DMS153 treated with DMSO at 0.1 percent for 48 hours (cell line): ENCODE data around the gene TARS2.

Experiments
- DNase-seq: peaks from one replicate; lab custom pipeline; 2025; ENCODE audit not compliant: unreplicated experiment; lab: John Stamatoyannopoulos, UW

TARS2 gene

GRCh38 chr1:150536836-150537731, 49.9 kb downstream of the TARS2 start:
- DNase-seq: no peak

- no peak for DNase-seq
Observed at GRCh38 chr1:150537732-150538684, 50.8 kb downstream of the TARS2 start.

GRCh38 chr1:150543500-150544143, 56.4 kb downstream of the TARS2 start:
- peak; percentile 99 for DNase-seq

- DNase-seq: peak; percentile 90
Observed at GRCh38 chr1:150544204-150544603, 57.0 kb downstream of the TARS2 start.

GRCh38 chr1:150545486-150546032, 58.3 kb downstream of the TARS2 start:
- DNase-seq: no peak

- no peak for DNase-seq
Observed at GRCh38 chr1:150546294-150546937, 59.2 kb downstream of the TARS2 start.

- DNase-seq: no peak
Observed at GRCh38 chr1:150548324-150548631, 61.1 kb downstream of the TARS2 start.

- DNase-seq: peak; percentile 42
Observed at GRCh38 chr1:150548632-150549495, 61.6 kb downstream of the TARS2 start, which contains the start of gene ADAMTSL4. TSS of gene ADAMTSL4 (plus strand) at chr1:150549408. CDS start at chr1:150552289, 2,881 bp downstream.

- DNase-seq: no peak
Observed at GRCh38 chr1:150549496-150550221, 62.4 kb downstream of the TARS2 start.

GRCh38 chr1:150550222-150551050, 63.2 kb downstream of the TARS2 start:
- DNase-seq: no peak

GRCh38 chr1:150551051-150551783, 64.0 kb downstream of the TARS2 start:
- DNase-seq: no peak

GRCh38 chr1:150551784-150552127, 64.5 kb downstream of the TARS2 start:
- DNase-seq: no peak

GRCh38 chr1:150552128-150552910, 65.1 kb downstream of the TARS2 start:
- DNase-seq: no peak

GRCh38 chr1:150552911-150553289, 65.7 kb downstream of the TARS2 start:
- DNase-seq: no peak

- no peak for DNase-seq
Observed at GRCh38 chr1:150553392-150554085, 66.3 kb downstream of the TARS2 start.

GRCh38 chr1:150554086-150554452, 66.8 kb downstream of the TARS2 start:
- no peak for DNase-seq
